ENCODE results near the gene TRABD2B. TPM values are rescaled to one million over a fixed set of nuclear protein-coding genes. Genes with fewer than 3 reads are reported as not detected.

The TRABD2B gene
- total RNA-seq, 1 donor from 2014 or later = 1.4 TPM

GRCh38 chr1:47751193-47751592 is 246.0 kb downstream of the TRABD2B start:
- no peaks in the 10 kb centered on the region for H3K4me1 ChIP-seq
- intact Hi-C loops (cut with micrococcal nuclease) = no loop called here
- H3K36me3 ChIP-seq = no peaks in the 10 kb centered on the region
- H3K9me3 ChIP-seq (replicated peaks) = no peaks in the 10 kb centered on the region
- H3K4me3 ChIP-seq = no peak overlapping the region
- DNase-seq = no peak
- H3K27me3 ChIP-seq (ENCODE audit: low read depth) = peaks cover 14% of the 10 kb centered on the region
- H3K27ac ChIP-seq (replicated peaks) = no peak overlapping the region
- TF ChIP-seq CTCF (IDR thresholded peaks at IDR 0.05; ENCODE audit: borderline replicate concordance) = no peak

GRCh38 chr1:47745715-47746609 is 251.2 kb downstream of the TRABD2B start:
- TF ChIP-seq CTCF (IDR thresholded peaks at IDR 0.05; ENCODE audit: borderline replicate concordance) = no peak
- DNase-seq = no peak
- H3K9me3 ChIP-seq (replicated peaks) = peaks cover 10% of the 10 kb centered on the region
- H3K4me3 ChIP-seq = no peak overlapping the region
- H3K27me3 ChIP-seq (ENCODE audit: low read depth) = peaks cover 21% of the 10 kb centered on the region
- intact Hi-C loops (cut with micrococcal nuclease) = loop anchor here (10.0 kb wide), 2 partner anchors 249 to 319 kb away; partner anchors contain the start of gene TRABD2B
- no peaks in the 10 kb centered on the region for H3K36me3 ChIP-seq
- H3K4me1 ChIP-seq = no peaks in the 10 kb centered on the region
- no peak overlapping the region for H3K27ac ChIP-seq (replicated peaks)

GRCh38 chr1:47742890-47743760 is 254.1 kb downstream of the TRABD2B start:
- no peak overlapping the region for H3K4me3 ChIP-seq
- no peak for DNase-seq
- no peak for TF ChIP-seq CTCF (IDR thresholded peaks at IDR 0.05; ENCODE audit: borderline replicate concordance)
- intact Hi-C loops (cut with micrococcal nuclease) = loop anchor here (10.0 kb wide), 2 partner anchors 252 to 322 kb away; partner anchors contain the start of gene TRABD2B
- peaks cover 17% of the 10 kb centered on the region for H3K9me3 ChIP-seq (replicated peaks)
- H3K4me1 ChIP-seq = no peaks in the 10 kb centered on the region
- peaks cover 42% of the 10 kb centered on the region for H3K27me3 ChIP-seq (ENCODE audit: low read depth)
- no peaks in the 10 kb centered on the region for H3K36me3 ChIP-seq
- H3K27ac ChIP-seq (replicated peaks) = no peak overlapping the region

- Histone ChIP-seq H3K9me3 (replicated peaks) (peaks cover 17% of the 10 kb centered on the region), H3K4me1 (no peaks in the 10 kb centered on the region), H3K36me3 (no peaks in the 10 kb centered on the region), H3K27ac (replicated peaks) (no peak overlapping the region), H3K4me3 (no peak overlapping the region), H3K27me3 (ENCODE audit: low read depth) (peaks cover 66% of the 10 kb centered on the region)
- intact Hi-C loops (cut with micrococcal nuclease) = no loop called here
- peak; percentile 31 for DNase-seq
- TF ChIP-seq CTCF (IDR thresholded peaks at IDR 0.05; ENCODE audit: borderline replicate concordance) = peak; percentile 82
These were observed 258.5 kb downstream of the TRABD2B start for GRCh38 chr1:47738560-47739182.

- intact Hi-C loops (cut with micrococcal nuclease) = no loop called here
- H3K27ac ChIP-seq (replicated peaks) = no peak overlapping the region
These were observed 264.7 kb downstream of the TRABD2B start for GRCh38 chr1:47732489-47732888.

More at GRCh38 chr1:47732489-47732888, 264.7 kb downstream of the TRABD2B start:
- DNase-seq = no peak
- H3K27me3 ChIP-seq (ENCODE audit: low read depth) = peaks cover 63% of the 10 kb centered on the region
- no peak overlapping the region for H3K4me3 ChIP-seq
- TF ChIP-seq CTCF (IDR thresholded peaks at IDR 0.05; ENCODE audit: borderline replicate concordance) = no peak
- H3K36me3 ChIP-seq = no peaks in the 10 kb centered on the region
- no peaks in the 10 kb centered on the region for H3K4me1 ChIP-seq
- H3K9me3 ChIP-seq (replicated peaks) = no peaks in the 10 kb centered on the region
